ENCODE data around the gene VTI1B. TPM values are rescaled to one million over a fixed set of nuclear protein-coding genes. Genes with fewer than 3 reads are reported as not detected.

Gene VTI1B
- total and polyA plus RNA-seq, 8 donors = 40.9 to 73.3 (median 51.4) TPM

DNA sequence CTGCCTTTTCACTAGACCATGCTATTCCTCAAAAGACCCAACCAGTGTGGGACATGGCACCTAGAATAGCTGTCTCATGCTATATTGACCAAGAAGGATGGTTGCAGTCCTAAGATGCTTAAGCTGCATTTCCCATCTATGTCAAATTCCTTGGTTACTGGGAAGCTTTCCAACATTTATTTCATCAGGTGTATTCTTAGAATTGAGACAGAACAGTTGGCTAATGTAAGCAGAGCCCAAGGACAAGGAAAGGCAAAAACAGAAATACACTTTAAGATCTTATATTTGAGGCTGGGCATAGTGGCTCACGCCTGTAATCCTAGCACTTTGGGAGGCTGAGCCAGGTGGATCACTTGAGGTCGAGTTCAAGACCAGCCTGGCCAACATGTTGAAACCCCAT lies 30.0 kb downstream of the VTI1B start:
- no peak overlapping the region for H3K4me3 ChIP-seq
- TF ChIP-seq, protein P1, sequence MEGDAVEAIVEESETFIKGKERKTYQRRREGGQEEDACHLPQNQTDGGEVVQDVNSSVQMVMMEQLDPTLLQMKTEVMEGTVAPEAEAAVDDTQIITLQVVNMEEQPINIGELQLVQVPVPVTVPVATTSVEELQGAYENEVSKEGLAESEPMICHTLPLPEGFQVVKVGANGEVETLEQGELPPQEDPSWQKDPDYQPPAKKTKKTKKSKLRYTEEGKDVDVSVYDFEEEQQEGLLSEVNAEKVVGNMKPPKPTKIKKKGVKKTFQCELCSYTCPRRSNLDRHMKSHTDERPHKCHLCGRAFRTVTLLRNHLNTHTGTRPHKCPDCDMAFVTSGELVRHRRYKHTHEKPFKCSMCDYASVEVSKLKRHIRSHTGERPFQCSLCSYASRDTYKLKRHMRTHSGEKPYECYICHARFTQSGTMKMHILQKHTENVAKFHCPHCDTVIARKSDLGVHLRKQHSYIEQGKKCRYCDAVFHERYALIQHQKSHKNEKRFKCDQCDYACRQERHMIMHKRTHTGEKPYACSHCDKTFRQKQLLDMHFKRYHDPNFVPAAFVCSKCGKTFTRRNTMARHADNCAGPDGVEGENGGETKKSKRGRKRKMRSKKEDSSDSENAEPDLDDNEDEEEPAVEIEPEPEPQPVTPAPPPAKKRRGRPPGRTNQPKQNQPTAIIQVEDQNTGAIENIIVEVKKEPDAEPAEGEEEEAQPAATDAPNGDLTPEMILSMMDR (IDR thresholded peaks at IDR 0.05) = no peak
- H3K4me1 ChIP-seq = peaks cover 0 to 9% (median 0%) of the 10 kb centered on the region in 3 donors
- intact Hi-C loops (cut with DNase I) = no loop called here
- no peaks in the 10 kb centered on the region for H3K9me3 ChIP-seq
- FAIRE-seq (no peak), ATAC-seq (no peak), DNase-seq (no peak)
- 86% methylated on average over 2 of the region's 2 CpGs for WGBS, 2 donors
- H3K27me3 ChIP-seq = no peaks in the 10 kb centered on the region
- no peak overlapping the region for H3K27ac ChIP-seq
- peaks cover 0 to 4% (median under 1%) of the 10 kb centered on the region in 3 donors for H3K36me3 ChIP-seq

DNA sequence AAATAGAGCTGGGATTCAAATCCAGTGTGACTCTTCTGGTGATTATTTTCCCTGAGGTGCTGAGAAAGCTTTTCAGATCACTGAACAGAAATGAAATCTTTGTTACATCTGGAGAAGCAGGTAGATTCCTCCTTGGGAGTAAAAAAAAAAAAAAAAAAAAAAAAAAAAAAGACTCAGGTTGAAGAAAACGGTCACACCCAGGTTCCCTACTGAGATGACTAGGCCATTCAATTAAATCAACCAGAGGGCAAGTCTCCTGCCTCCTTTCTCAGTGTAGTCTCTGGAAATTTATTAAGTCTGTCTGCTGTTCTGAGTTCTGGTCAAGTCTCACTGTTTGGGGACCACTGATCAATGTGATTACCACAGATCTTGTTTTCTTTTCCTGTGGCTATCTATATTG lies 30.7 kb downstream of the VTI1B start:
- H3K27me3 ChIP-seq = no peaks in the 10 kb centered on the region
- peaks cover 0 to 9% (median 0%) of the 10 kb centered on the region in 3 donors for H3K4me1 ChIP-seq
- H3K36me3 ChIP-seq = no peaks in the 10 kb centered on the region
- intact Hi-C loops (cut with DNase I) = no loop called here
- ATAC-seq (no peak), DNase-seq (no peak), FAIRE-seq (no peak)
- H3K9me3 ChIP-seq = no peaks in the 10 kb centered on the region
- TF ChIP-seq, protein P1 (IDR thresholded peaks at IDR 0.05) = no peak
- H3K27ac ChIP-seq = no peak overlapping the region
- no peak overlapping the region for H3K4me3 ChIP-seq
- WGBS, 2 donors = 69 to 96% methylated on average over 1 of the region's 1 CpG

DNA sequence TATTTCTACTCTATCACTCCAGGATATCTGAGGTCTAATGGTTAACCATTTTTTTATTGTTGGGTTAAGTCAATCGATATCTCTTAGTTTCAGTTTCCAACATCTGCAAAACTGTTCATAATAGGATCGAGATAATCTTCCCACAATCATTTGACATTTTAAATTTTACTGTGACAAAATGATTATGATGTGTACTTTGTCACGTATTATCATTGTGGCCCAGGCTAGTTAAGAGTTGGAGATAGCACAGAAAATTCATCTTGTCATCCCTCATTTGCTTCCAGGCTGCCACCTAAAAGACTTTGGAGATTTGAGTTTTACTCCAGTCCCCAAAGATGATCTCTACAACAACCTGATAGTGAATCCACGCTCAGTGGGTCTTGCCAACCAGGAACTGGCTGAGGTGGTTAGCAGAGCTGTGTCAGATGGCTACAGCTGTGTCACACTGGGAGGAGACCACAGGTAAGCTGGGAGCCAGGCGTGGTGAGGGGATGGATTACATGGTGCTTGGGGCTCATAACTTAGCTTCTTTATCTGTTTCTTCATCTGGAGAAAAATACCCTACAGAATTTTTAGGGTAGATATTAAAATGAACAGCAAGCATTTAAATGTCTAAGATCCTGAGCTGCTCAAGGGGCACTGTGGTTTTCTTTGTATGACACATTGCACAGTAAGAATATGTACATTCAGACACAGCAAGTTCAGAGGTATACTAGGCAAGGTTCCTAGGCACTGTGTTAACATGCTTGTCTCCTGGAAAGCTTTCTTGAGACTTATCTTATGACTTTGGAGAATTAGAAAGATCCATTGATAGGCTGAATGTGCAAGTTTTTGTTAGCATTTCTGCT lies 32.3 kb downstream of the VTI1B start:
- DNase-seq (no peak), FAIRE-seq (no peak), ATAC-seq (no peak)
- H3K27ac ChIP-seq = no peak overlapping the region
- TF ChIP-seq, protein P1 (IDR thresholded peaks at IDR 0.05) = no peak
- peaks cover 0 to 9% (median 0%) of the 10 kb centered on the region in 3 donors for H3K4me1 ChIP-seq
- no peak overlapping the region for H3K4me3 ChIP-seq
- intact Hi-C loops (cut with DNase I) = no loop called here
- no peaks in the 10 kb centered on the region for H3K9me3 ChIP-seq
- no peaks in the 10 kb centered on the region for H3K36me3 ChIP-seq
- no peaks in the 10 kb centered on the region for H3K27me3 ChIP-seq
- 63 to 65% methylated on average over 5 of the region's 5 CpGs for whole genome bisulfite sequencing, 2 donors

DNA sequence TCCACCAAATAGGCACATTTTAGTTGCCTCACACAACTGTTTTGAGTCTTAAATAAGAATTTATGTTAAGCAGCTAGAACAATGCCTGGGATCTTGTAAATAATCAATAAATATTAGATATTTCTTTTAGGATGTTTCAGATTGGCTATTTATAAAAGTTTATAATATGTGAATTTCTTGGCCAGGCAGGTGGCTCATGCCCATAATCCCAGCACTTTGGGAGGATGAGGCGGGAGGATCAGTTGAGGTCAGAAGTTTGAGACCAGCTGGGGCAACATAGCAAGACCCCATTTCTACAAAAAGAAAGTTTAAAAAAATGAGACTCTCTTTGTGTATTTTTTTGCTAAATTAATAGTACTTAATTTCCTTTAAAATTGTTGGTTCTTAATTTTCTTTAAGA lies 33.0 kb downstream of the VTI1B start:
- no peaks in the 10 kb centered on the region for H3K9me3 ChIP-seq
- ATAC-seq (no peak), FAIRE-seq (no peak), DNase-seq (no peak)
- WGBS, 2 donors = 98 to 100% methylated on average over 1 of the region's 1 CpG
- no peaks in the 10 kb centered on the region for H3K27me3 ChIP-seq
- H3K4me1 ChIP-seq = peaks cover 0 to 9% (median 0%) of the 10 kb centered on the region in 3 donors
- TF ChIP-seq, protein P1 (IDR thresholded peaks at IDR 0.05) = no peak
- intact Hi-C loops (cut with DNase I) = no loop called here
- H3K36me3 ChIP-seq = no peaks in the 10 kb centered on the region
- no peak overlapping the region for H3K27ac ChIP-seq
- H3K4me3 ChIP-seq = no peak overlapping the region

DNA sequence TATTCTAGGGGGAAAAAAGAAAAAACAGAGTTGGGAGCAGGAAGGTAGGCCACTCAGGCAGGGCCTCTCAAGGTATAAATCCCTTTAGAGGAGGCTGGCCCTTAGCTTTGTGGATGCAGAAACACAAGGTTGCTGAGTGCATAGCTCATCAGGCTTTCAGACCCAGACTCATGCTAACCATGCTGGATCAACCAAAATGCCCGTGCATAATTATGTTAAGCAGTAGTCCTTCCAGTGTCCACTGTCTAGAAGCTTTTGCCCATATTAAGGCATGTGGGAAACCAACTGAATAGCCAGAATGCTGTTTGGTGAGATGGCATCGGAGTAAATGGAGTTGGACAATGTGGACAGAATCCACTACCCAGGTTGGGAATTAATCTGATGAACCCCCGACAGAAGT lies 35.8 kb downstream of the VTI1B start:
- 82 to 86% methylated on average over 3 of the region's 3 CpGs for WGBS, 2 donors
- no peak for FAIRE-seq
- intact Hi-C loops (cut with DNase I) = no loop called here

More for the DNA sequence above, 35.8 kb downstream of the VTI1B start:
- no peaks in the 10 kb centered on the region for H3K4me1 ChIP-seq
- no peak overlapping the region for H3K27ac ChIP-seq
- DNase-seq (no peak), ATAC-seq (no peak)
- no peak overlapping the region for H3K4me3 ChIP-seq
- H3K9me3 ChIP-seq = no peaks in the 10 kb centered on the region
- H3K36me3 ChIP-seq = no peaks in the 10 kb centered on the region
- no peaks in the 10 kb centered on the region for H3K27me3 ChIP-seq
- TF ChIP-seq, protein P1 (IDR thresholded peaks at IDR 0.05) = no peak

Data from pancreas (tissue), 10 donors.